Measurements from ENCODE around the gene THRA. TPM values are rescaled to one million over a fixed set of nuclear protein-coding genes. Genes with fewer than 3 reads are reported as not detected.
"Not testable (repeated sequence)": the region's sequence is repeated elsewhere in the genome, so short reads cannot be mapped to it uniquely, and the experiment has no call there.

THRA gene
- total RNA-seq, 1 donor from 2014 or later = 4.5 TPM

DNA sequence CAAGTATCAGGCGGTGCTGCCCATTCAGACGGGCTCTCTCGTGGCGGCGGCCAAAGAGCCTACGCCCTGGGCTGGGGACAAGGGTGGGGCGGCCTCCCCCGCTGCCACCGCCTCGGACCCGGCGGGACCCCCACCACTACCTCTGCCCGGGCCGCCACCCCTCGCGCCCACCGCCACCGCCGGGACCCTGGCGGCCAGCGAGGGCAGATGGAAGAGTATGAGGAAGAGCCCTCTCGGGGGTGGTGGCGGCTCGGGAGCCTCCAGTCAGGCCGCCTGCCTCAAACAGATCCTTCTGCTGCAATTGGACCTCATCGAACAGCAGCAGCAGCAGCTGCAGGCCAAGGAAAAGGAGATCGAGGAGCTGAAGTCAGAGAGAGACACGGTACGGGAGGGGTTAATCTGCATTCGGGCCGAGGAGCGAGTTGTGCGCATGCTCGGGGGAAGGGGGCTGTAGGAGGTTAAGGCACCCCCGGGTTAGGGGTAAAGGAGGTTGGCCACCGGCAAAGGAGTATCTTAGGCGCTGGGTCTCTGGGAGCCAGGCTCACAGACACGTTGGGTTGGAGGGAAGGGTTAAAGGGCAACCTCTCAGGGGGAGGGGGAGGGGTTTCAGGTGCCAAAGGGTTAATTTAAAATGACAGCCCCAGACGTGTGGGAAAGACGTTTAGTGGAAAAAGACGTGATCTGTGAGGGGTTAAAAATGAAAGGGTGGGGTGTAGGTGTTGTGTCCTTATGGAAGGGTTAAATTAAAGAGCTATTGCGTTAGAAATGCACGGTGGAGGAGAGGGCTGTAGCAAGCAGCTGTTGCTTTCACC lies 60.4 kb downstream of the THRA start:
- intact Hi-C loops (cut with micrococcal nuclease) = loop anchor here (1.0 kb wide), 1 partner anchor 24 kb away; no protein-coding TSS in a partner anchor
- Mint-ChIP-seq H3K27me3 (no peaks in the 10 kb centered on the region), H3K27ac (peak overlapping the region; percentile 92), H3K36me3 (ENCODE audit: low read depth) (peaks cover 35% of the 10 kb centered on the region), H3K9me3 (no peaks in the 10 kb centered on the region), H3K4me3 (peak overlapping the region; percentile 90), H3K4me1 (peaks cover 36% of the 10 kb centered on the region)
- peak; percentile 91 for DNase-seq

GRCh38 chr17:40123811-40124114 lies 61.0 kb downstream of the THRA start:
- intact Hi-C loops (cut with micrococcal nuclease) = no loop called here
- no peaks in the 10 kb centered on the region for H3K9me3 Mint-ChIP-seq
- H3K4me1 Mint-ChIP-seq = peaks cover 33% of the 10 kb centered on the region
- peak overlapping the region; percentile 92 for H3K27ac Mint-ChIP-seq
- H3K36me3 Mint-ChIP-seq (ENCODE audit: low read depth) = peaks cover 34% of the 10 kb centered on the region
- no peak for DNase-seq
- no peaks in the 10 kb centered on the region for H3K27me3 Mint-ChIP-seq
- H3K4me3 Mint-ChIP-seq = peak overlapping the region; percentile 90

DNA sequence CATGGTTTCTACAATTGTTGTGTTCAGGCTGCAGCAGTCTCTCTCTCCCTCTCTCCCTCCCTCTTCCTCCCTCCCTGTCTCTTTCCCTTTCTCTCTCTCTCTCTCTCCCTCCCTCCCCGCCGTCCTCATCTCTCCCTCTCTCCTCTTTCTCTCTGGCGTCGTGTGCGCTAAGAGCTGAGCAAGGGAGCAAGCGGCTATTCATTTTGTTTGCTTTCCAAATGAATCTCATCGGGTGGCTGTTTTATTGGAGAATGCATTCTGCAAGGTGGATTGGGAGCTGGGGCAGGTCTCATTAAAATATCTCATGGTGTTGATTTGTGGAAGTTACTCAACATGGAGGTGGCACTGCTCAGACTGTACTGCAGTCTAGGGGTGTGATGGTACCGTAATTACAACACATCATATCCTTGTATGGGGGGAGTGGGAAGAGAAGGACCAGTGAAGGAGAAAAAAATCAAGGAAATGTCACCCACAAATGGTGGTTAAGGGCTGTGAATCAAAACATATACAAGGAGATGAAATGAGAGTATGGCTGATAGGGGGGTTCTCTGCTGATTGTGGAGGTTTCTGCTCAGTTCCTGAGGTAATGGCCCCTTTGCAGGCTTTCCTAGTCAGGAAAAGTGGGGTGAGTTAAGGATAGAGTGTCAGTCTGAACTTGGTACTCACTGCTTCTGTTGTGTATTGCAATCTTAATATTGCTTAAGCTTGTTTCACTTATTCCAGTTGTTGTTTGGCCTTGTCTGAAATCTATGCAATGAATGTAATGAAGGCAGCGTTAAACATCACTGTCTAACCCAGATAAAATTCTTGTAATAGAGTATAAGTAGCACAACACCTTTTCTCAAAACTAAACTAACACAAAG lies 61.7 kb downstream of the THRA start:
- no peak for DNase-seq
- H3K4me3 Mint-ChIP-seq = peak overlapping the region; percentile 90
- peak overlapping the region; percentile 61 for H3K27ac Mint-ChIP-seq
- intact Hi-C loops (cut with micrococcal nuclease) = no loop called here
- H3K4me1 Mint-ChIP-seq = peaks cover 33% of the 10 kb centered on the region
- H3K36me3 Mint-ChIP-seq (ENCODE audit: low read depth) = peaks cover 40% of the 10 kb centered on the region
- H3K9me3 Mint-ChIP-seq = no peaks in the 10 kb centered on the region
- H3K27me3 Mint-ChIP-seq = no peaks in the 10 kb centered on the region

DNA sequence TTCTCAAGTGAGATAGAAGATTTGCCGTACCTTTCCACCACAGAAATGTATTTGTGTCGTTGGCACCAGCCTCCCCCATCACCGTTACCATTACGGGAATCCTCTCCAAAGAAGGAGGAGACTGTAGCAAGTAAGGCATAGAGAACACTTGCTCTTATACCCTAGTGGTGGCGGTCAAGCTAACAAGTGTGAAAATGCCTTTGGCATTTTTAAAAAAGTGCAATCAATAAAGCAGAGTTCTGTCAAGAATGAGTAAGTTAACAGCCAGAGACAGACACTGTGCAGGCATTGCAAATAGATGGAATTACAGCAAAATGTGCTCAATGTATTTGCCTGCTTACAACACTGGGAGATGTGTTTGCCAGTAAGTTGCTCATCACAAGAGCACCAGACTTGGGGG lies 66.7 kb downstream of the THRA start:
- intact Hi-C loops (cut with micrococcal nuclease) = no loop called here
- Mint-ChIP-seq H3K4me1 (peaks cover 26% of the 10 kb centered on the region), H3K27ac (no peak overlapping the region), H3K27me3 (no peaks in the 10 kb centered on the region), H3K4me3 (no peak overlapping the region), H3K36me3 (ENCODE audit: low read depth) (peaks cover 72% of the 10 kb centered on the region), H3K9me3 (no peaks in the 10 kb centered on the region)
- no peak for DNase-seq

DNA sequence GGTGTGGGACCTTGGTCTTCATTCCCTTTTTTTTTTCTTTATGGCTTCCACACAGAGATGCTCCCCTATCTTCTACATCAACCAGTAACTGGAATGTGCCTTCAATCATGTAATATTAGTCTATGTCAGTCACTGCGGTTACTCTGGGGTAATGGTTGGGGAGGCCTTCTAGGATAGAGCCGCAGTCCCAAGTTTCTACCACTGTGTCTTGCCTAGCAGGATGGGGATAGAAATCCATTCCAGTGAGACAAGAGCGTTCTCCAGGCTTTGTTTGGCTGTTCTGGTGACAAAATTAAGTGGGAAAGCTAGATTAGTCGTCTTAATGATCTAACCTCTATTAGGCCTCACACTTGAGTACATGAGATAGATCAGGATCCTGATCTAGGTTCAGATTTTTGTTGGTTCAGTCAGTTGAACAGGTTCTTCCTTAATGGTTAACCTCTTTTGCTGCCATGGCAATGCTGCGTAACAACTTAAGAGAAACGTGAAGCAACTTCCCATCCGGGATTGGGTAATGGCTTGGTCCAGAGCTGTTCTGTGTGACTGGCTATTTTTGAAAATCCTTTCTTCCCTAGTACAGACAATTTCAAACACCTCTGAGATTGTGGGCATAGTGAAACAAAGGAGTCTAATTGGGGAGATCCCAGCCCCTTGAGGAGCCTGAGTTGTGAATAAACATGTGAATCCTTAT lies 67.7 kb downstream of the THRA start:
- no peak for DNase-seq
- Mint-ChIP-seq H3K36me3 (ENCODE audit: low read depth) (peaks cover 78% of the 10 kb centered on the region), H3K4me3 (no peak overlapping the region), H3K27me3 (no peaks in the 10 kb centered on the region), H3K4me1 (peaks cover 22% of the 10 kb centered on the region), H3K9me3 (no peaks in the 10 kb centered on the region), H3K27ac (no peak overlapping the region)
- intact Hi-C loops (cut with micrococcal nuclease) = no loop called here

DNA sequence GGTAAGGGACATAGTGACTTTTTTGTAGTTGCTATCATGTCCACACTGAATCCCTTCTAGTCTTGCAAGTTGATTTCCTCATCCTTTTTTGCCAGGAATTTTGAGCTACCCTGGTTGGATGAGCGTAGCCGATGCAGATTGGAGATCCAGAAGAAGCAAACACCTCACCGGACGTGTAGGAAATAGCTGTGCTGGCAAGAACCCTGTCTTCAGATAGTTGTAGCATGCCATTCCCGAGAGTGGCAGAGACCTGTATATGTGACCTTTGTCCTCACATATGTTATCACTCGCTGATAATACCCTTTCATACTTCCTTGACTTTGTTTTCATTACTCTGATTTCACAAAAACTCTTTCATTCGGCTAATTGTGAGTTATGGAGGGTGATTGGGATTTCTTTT lies 71.4 kb downstream of the THRA start:
- Mint-ChIP-seq H3K36me3 (ENCODE audit: low read depth) (peaks cover 72% of the 10 kb centered on the region), H3K9me3 (no peaks in the 10 kb centered on the region), H3K27me3 (no peaks in the 10 kb centered on the region), H3K27ac (no peak overlapping the region), H3K4me1 (peaks cover 20% of the 10 kb centered on the region), H3K4me3 (no peak overlapping the region)
- DNase-seq = no peak
- intact Hi-C loops (cut with micrococcal nuclease) = no loop called here

- Mint-ChIP-seq H3K27ac (peak overlapping the region; percentile 20), H3K4me1 (peaks cover 22% of the 10 kb centered on the region), H3K27me3 (no peaks in the 10 kb centered on the region), H3K36me3 (ENCODE audit: low read depth) (peaks cover 62% of the 10 kb centered on the region), H3K9me3 (no peaks in the 10 kb centered on the region), H3K4me3 (no peak overlapping the region)
- DNase-seq = no peak
- intact Hi-C loops (cut with micrococcal nuclease) = no loop called here
These were observed 73.1 kb downstream of the THRA start for GRCh38 chr17:40135817-40136216.

DNA sequence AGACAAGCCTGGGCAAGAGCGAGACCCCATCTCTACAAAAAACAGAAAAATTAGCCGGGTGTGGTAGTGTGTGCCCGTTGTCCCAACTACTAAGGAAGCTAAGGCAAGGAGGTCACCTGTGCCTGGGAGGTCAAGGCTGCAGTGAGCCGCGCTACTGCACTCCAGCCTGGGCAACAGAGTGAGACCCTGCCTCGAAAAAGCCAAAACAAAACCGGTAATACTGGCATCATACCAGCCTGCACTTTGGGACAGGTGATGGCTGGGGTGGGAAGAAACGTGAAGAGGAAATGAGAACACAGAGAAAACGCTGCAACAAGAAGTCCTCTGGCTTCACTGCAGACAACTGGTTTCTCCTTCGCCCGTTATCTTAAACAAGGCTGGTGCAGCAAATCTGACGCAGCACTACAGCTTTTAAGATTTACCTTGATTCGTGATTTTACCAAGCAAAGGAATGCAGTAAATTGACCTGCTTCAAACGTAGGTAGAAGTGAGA lies 76.8 kb downstream of the THRA start:
- DNase-seq = no peak
- intact Hi-C loops (cut with micrococcal nuclease) = loop anchor here (1.0 kb wide), 4 partner anchors 14 to 40 kb away; partner anchors contain the start of gene MSL1
- Mint-ChIP-seq H3K4me1 (peaks cover 30% of the 10 kb centered on the region), H3K4me3 (peak overlapping the region; percentile 97), H3K9me3 (no peaks in the 10 kb centered on the region), H3K27me3 (no peaks in the 10 kb centered on the region), H3K27ac (peak overlapping the region; percentile 99), H3K36me3 (ENCODE audit: low read depth) (peaks cover 46% of the 10 kb centered on the region)

DNA sequence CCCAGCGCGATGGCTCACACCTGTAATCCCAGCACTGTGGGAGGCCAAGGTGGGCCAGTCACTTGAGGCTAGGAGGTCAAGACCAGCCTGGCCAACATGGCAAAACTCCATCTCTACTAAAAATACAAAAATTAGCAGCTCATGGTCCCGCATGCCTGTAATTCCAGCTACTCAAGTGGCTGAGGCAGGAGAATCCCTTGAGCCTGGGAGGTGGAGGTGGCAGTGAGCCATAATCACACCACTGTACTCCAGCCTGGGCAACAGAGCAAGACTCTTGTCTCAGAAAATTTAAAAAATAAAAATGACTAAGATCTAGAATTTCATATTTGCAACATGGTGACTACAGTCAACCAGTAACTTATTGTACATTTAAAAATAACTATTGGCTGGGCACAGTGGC lies 80.4 kb downstream of the THRA start:
- intact Hi-C loops (cut with micrococcal nuclease); DNase-seq; H3K9me3 Mint-ChIP-seq; H3K4me3 Mint-ChIP-seq; H3K27me3 Mint-ChIP-seq; H3K27ac Mint-ChIP-seq: not testable (repeated sequence)
- Mint-ChIP-seq H3K36me3 (ENCODE audit: low read depth) (peaks cover 44% of the 10 kb centered on the region), H3K4me1 (peaks cover 37% of the 10 kb centered on the region)

Other genes with a start within 250 kb of the THRA start
- 14.7 and 15.9 TPM in 2 replicates for gene IKZF3, start 198.7 kb upstream of the THRA start, total RNA-seq
- not detected in 2 replicates for gene ZPBP2, start 194.8 kb upstream of the THRA start, total RNA-seq
- 22.1 and 22.7 TPM in 2 replicates for gene GSDMB, start 144.3 kb upstream of the THRA start, total RNA-seq
- 65.7 and 65.8 TPM in 2 replicates for gene ORMDL3, start 135.4 kb upstream of the THRA start, total RNA-seq
- not detected in 2 replicates for gene LRRC3C, start 135.2 kb upstream of the THRA start, total RNA-seq
- 0.69 and 0.84 TPM in 2 replicates for gene GSDMA, start 100.0 kb upstream of the THRA start, total RNA-seq
- 199 and 204 TPM in 2 replicates for gene PSMD3, start 82.2 kb upstream of the THRA start, total RNA-seq
- not detected in 2 replicates for gene CSF3, start 47.5 kb upstream of the THRA start, total RNA-seq
- 118 and 122 TPM in 2 replicates for gene MED24, start 8.6 kb upstream of the THRA start, total RNA-seq
- 7.9 and 8.2 TPM in 2 replicates for gene NR1D1, start 37.6 kb downstream of the THRA start, total RNA-seq
- gene MSL1, start 59.0 kb downstream of the THRA start, total RNA-seq = 92.7 and 98.5 TPM in 2 replicates
- gene CASC3, start 77.6 kb downstream of the THRA start, total RNA-seq = 108 and 109 TPM in 2 replicates
- gene RAPGEFL1, start 114.5 kb downstream of the THRA start, total RNA-seq = 11.5 and 11.9 TPM in 2 replicates
- 19.9 and 25.5 TPM in 2 replicates for gene WIPF2, start 156.3 kb downstream of the THRA start, total RNA-seq
- gene CDC6, start 224.9 kb downstream of the THRA start, total RNA-seq = 139 and 142 TPM in 2 replicates
- 24.0 and 26.2 TPM in 2 replicates for gene RARA, start 246.2 kb downstream of the THRA start, total RNA-seq

All from activated CD4-positive, alpha-beta T cell treated with anti-CD3 and anti-CD28 coated beads, Interleukin-2, amount 10 ng/mL, durations not matched to agents 24 days and 14 days (primary cell).